Muscle layer of colon (tissue), 2 donors: ENCODE data around the gene FAM53A.

Experiments used
- H3K27ac ChIP-seq: one replicate; pipeline ENCODE4 v1.7.0; 2013; ENCODE audit warnings: low read depth, mild to moderate bottlenecking, low read length, moderate library complexity
- H3K27me3 ChIP-seq, 2 donors: one replicate each; pipeline ENCODE4 v1.7.0; 2013; ENCODE audit warnings: low read length in 2 of 2, mild to moderate bottlenecking in 2 of 2; ENCODE audit not compliant: insufficient read depth in 2 of 2, control insufficient read depth in 1 of 2
- H3K36me3 ChIP-seq: one replicate; pipeline ENCODE4 v1.7.0; 2013; ENCODE audit warnings: mild to moderate bottlenecking, low read length; ENCODE audit not compliant: insufficient read depth
- H3K4me1 ChIP-seq: one replicate; pipeline ENCODE4 v1.7.0; 2013; ENCODE audit warnings: mild to moderate bottlenecking, low read length; ENCODE audit not compliant: insufficient read depth
- H3K4me3 ChIP-seq, 2 donors: one replicate each; pipeline ENCODE4 v1.7.0; 2013; ENCODE audit warnings: low read length in 2 of 2, low read depth in 1 of 2, mild to moderate bottlenecking in 1 of 2, moderate library complexity in 1 of 2
- H3K9ac ChIP-seq: one replicate; pipeline ENCODE4 v1.7.0; 2013; ENCODE audit warnings: low read length
- H3K9me3 ChIP-seq: one replicate; pipeline ENCODE4 v1.7.0; 2013; ENCODE audit warnings: mild to moderate bottlenecking, low read length
- donor health status: abdominal sarcoma.
- donor health status: Adenocarcinoma of cecum.

The FAM53A gene

DNA sequence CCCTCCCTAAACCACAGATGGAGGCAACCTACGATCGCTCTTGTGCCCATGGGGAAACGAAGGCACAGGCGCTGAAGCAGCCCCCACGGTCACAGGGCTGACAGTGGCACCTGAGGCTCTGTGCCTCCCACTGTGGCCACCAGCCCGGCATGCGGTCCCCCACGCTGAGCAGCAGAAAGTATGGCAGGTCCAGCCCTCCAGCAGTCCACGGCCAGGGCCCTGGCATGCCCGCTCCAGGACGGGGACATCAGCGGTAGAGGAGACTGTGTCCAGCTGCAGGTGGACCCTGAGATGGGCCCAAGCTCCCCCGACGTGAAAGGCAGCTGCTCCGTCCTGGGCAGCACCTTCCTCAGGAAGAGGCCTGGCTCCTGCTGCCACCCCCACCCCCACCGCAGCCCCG, 61.2 kb downstream of the FAM53A start:
- H3K27me3 ChIP-seq = no peaks in the 10 kb centered on the region
- H3K4me3 ChIP-seq = no peak overlapping the region
- H3K9ac ChIP-seq = no peak overlapping the region
- no peaks in the 10 kb centered on the region for H3K36me3 ChIP-seq
- H3K4me1 ChIP-seq = no peaks in the 10 kb centered on the region
- H3K27ac ChIP-seq = no peak overlapping the region
- no peaks in the 10 kb centered on the region for H3K9me3 ChIP-seq

DNA sequence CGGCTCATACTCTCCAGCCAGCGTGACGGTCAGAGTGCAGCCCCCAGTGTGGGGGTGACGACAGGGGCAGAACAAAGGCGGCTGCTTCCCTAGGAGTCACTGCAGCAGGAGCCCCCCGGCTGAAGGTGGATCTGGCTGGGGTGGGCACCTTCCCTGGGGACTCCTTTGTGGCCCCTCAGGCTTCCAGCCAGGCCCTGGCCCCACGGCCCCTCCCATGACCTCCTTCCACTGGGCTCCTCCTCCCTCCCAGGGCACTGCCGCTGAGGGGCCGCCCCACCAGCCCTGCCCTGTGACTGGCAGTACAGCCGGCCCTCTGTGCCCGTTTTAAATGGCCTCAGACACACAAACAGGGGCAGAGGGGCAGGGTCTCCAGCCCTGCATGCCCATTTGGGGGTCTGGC, 61.9 kb downstream of the FAM53A start:
- no peaks in the 10 kb centered on the region for H3K4me1 ChIP-seq
- H3K27ac ChIP-seq = no peak overlapping the region
- no peaks in the 10 kb centered on the region for H3K36me3 ChIP-seq
- no peak overlapping the region for H3K9ac ChIP-seq
- H3K27me3 ChIP-seq = no peaks in the 10 kb centered on the region
- no peaks in the 10 kb centered on the region for H3K9me3 ChIP-seq
- H3K4me3 ChIP-seq = no peak overlapping the region

DNA sequence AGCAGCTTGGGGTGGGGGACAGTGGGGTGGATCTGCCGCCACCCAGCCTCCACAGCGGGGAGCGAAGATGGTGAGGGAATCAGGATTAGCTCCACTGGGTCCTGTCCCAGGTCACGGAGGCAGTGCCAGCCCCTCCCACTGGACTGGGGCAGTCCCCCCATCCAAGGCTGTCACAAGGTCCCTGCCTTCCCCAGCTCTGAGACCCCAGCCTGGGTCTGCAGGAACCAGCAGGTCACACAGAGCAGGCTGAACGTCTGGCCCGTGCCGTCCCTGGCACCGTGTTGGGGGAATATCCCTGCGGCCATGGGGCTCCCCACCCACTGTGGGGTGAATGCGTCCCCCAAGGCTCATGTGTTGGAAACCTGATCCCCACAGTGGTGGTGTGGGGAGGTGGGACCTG, 62.6 kb downstream of the FAM53A start:
- Histone ChIP-seq H3K27me3 (no peaks in the 10 kb centered on the region), H3K27ac (no peak overlapping the region), H3K4me3 (no peak overlapping the region), H3K9ac (no peak overlapping the region), H3K9me3 (no peaks in the 10 kb centered on the region), H3K36me3 (no peaks in the 10 kb centered on the region), H3K4me1 (no peaks in the 10 kb centered on the region)

DNA sequence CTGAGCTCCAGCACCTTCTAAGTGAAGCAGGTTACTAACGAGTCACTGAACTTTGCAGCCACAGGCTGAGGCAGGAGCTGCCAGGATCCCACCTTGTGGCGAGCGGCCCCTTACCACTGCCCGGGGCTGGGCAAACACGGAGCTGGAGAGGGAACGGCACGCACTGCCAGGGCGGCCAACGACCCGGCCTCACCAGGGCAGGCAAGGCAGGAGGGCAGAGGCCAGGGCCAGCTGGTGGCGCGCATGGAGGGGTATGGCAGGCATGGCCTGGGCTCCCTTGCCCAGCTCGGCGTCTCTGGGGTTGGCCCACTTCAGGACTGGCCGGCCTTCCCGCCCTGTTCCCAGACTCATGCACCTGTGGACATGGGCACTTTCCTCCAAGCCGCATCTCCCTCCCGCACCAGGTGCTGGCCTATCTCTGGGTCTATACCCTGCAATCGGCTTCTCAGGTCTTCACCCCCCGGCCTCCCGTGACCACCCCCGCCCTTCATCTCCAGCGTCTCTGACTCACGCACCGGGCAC, 64.9 kb downstream of the FAM53A start:
- H3K36me3 ChIP-seq = no peaks in the 10 kb centered on the region
- no peak overlapping the region for H3K27ac ChIP-seq
- H3K4me3 ChIP-seq = no peak overlapping the region
- no peak overlapping the region for H3K9ac ChIP-seq
- H3K9me3 ChIP-seq = no peaks in the 10 kb centered on the region
- no peaks in the 10 kb centered on the region for H3K4me1 ChIP-seq
- H3K27me3 ChIP-seq = no peaks in the 10 kb centered on the region

DNA sequence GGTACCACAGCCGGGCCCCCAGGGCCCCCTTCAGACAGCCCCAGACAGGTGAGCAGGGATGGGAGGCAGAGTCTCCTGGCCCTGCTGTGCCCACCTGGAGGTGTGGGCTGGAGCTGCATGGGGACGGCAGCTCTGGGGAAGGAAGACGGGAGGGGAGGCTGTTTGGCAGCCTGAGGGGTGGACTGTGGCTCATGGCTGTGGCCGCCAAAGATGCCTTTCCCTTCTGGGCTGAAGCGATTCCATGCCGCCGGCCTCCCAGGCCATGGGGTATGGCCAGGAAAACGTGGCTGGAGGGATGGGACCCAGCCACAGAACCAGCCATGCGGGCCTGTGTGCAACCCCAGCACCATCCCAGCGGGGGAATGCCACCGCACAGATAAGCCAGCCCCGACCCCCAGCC, 65.7 kb downstream of the FAM53A start:
- Histone ChIP-seq H3K4me3 (no peak overlapping the region), H3K36me3 (no peaks in the 10 kb centered on the region), H3K9ac (no peak overlapping the region), H3K4me1 (no peaks in the 10 kb centered on the region), H3K27me3 (no peaks in the 10 kb centered on the region), H3K9me3 (no peaks in the 10 kb centered on the region), H3K27ac (no peak overlapping the region)

DNA sequence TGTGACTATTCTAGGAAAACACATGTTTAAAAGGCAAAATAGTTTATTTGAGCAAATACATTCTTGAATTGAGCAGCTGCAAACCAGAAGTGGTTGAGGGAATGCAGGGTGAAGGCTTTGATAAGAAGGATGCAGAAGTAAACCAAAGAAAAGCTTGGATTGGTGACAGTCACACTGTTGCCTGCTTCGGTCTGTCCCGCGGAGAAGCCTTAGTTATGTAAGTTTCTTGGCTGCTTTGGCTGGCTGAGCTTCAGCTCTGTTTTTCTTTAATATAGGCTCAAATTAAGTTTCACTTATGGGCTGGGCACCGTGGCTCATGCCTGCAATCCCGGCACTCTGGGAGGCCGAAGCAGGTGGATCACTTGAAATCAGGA, 67.6 kb downstream of the FAM53A start:
- no peak overlapping the region for H3K27ac ChIP-seq
- H3K36me3 ChIP-seq = no peaks in the 10 kb centered on the region
- no peak overlapping the region for H3K4me3 ChIP-seq
- H3K27me3 ChIP-seq = no peaks in the 10 kb centered on the region
- H3K9me3 ChIP-seq = no peaks in the 10 kb centered on the region
- no peak overlapping the region for H3K9ac ChIP-seq
- H3K4me1 ChIP-seq = no peaks in the 10 kb centered on the region

DNA sequence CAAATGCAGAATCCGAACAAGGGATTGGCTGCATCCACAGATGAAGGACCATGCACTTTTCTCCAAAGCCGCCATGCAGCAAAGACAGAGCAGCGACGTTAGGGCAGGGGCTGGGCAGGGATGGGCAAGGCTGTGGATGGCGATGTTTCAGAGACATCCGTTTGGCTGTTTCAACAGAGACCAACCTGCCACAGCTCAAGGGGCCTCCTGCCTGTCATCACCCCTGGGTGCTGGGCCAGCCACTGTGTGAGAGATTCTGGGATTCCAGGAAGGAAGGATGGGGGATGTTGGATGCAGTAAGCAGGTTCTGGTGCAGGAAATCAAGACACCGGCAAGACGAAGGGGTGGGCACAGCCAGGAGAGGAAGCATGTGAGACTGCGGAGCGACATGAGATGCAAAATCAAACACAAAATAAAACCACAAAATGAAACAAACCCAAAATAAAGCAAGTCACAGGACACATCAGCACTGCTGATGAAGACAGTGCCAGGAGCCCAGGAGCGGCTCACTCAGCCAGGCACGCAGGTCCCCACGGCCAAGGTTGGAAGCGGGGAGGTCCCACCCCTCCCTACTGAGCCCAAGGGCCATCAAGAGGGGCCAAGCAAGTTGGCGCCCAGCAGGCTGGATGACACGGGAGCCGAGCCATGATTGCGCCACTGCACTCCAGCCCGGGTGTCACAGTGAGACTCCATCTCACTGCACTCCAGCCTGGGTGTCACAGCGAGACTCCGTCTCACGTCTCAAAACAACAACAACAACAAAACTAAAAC, 68.1 kb downstream of the FAM53A start:
- no peak overlapping the region for H3K9ac ChIP-seq
- no peaks in the 10 kb centered on the region for H3K36me3 ChIP-seq
- H3K4me1 ChIP-seq = no peaks in the 10 kb centered on the region
- no peak overlapping the region for H3K4me3 ChIP-seq
- H3K27me3 ChIP-seq = no peaks in the 10 kb centered on the region
- H3K9me3 ChIP-seq = no peaks in the 10 kb centered on the region
- no peak overlapping the region for H3K27ac ChIP-seq

DNA sequence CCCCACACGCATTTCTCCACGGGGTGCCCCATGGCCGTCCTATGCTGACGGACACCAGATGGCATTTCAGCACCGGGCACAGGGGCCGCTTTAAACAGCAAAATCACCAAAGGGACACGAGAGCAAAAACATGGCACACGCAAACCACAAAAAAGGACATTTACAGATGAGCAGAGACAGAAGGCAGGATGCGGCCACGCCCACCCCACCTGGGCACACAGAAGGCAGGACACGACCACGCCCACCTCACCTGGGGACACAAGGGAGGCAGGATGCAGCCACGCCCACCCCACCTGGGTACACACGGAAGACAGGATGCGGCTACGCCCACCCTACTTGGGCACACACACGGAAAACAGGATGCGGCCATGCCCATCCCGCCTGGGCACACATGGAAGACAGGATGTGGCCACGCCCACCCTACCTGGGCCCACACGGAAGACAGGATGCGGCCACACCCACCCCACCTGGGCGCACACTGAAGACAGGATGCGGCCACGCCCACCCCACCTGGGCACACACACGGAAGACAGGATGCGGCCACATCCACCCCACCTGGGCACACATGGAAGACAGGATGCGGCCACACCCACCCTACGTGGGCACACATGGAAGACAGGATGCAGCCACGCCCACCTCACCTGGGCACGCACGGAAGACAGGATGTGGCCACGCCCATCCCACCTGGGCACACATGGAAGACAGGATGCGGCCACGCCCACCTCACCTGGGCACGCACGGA, 69.1 kb downstream of the FAM53A start:
- no peak overlapping the region for H3K4me3 ChIP-seq

DNA sequence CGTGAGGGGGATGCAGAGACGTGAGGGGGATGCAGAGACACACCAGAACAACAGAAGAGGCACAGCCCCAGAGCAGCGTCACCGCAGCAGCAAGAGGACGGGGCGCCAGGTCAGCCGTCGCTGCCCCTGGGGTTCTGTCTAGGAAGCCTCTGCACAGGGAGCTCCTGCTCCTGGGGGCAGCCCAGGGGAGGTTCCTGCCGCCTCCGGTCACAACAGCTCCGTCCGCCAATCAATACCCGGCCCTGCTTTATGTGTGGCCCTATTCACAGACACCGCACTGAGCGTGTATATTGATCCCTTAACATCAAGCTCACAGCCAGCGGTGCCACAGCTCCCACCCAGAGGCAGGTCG, 69.6 kb downstream of the FAM53A start:
- H3K36me3 ChIP-seq = no peaks in the 10 kb centered on the region
- H3K4me1 ChIP-seq = no peaks in the 10 kb centered on the region
- no peak overlapping the region for H3K4me3 ChIP-seq
- H3K27me3 ChIP-seq = no peaks in the 10 kb centered on the region
- H3K9ac ChIP-seq = no peak overlapping the region
- no peaks in the 10 kb centered on the region for H3K9me3 ChIP-seq
- H3K27ac ChIP-seq = no peak overlapping the region

More for the DNA sequence above, 69.1 kb downstream of the FAM53A start:
- Histone ChIP-seq H3K27me3 (no peaks in the 10 kb centered on the region), H3K36me3 (no peaks in the 10 kb centered on the region), H3K9me3 (no peaks in the 10 kb centered on the region), H3K4me1 (no peaks in the 10 kb centered on the region), H3K27ac (no peak overlapping the region), H3K9ac (no peak overlapping the region)

DNA sequence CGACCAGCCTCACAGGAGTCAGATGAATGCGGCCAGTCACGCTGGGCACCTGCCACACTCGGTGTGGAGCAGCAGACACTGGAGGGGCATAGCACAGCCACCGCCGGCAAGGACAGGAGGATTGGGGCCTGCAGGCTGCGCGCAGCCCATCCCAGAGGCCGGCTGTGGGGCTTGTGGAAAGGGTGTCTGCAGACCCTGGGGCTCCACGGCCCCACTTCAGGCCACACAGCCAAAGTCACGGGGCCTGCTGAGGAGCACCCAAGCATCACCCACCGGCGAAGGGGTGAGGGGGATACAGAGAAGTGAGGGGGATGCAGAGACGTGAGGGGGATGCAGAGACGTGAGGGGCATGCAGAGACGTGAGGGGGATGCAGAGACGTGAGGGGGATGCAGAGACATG, 70.1 kb downstream of the FAM53A start:
- H3K27ac ChIP-seq = no peak overlapping the region
- H3K9ac ChIP-seq = no peak overlapping the region
- no peaks in the 10 kb centered on the region for H3K9me3 ChIP-seq
- no peak overlapping the region for H3K4me3 ChIP-seq
- no peaks in the 10 kb centered on the region for H3K36me3 ChIP-seq
- H3K4me1 ChIP-seq = no peaks in the 10 kb centered on the region
- no peaks in the 10 kb centered on the region for H3K27me3 ChIP-seq

DNA sequence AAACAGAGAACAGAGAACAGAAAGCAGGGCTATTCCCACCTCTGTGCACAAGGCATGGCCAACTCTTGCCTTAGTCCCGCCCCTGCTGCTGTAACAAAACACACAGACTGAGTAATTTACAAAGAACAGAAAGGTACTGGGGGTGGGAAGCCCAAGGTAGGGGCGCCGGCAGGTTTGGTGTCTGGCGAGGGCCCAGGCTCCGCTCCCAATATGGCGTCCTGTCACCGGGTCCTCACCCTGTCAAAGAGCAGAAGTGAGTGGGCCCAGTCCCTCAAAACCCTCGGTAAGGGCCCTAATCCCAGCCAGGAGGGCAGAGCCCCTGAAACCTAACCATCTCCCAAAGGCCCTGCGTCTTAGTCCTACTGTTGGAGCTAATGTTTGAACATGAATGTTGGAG, 71.0 kb downstream of the FAM53A start:
- no peak overlapping the region for H3K27ac ChIP-seq
- H3K9ac ChIP-seq = no peak overlapping the region
- H3K9me3 ChIP-seq = no peaks in the 10 kb centered on the region
- no peaks in the 10 kb centered on the region for H3K27me3 ChIP-seq
- H3K4me3 ChIP-seq = no peak overlapping the region
- H3K4me1 ChIP-seq = no peaks in the 10 kb centered on the region
- H3K36me3 ChIP-seq = no peaks in the 10 kb centered on the region
